Measurements from ENCODE around the gene TMCO4.

- TF ChIP-seq, protein P1, sequence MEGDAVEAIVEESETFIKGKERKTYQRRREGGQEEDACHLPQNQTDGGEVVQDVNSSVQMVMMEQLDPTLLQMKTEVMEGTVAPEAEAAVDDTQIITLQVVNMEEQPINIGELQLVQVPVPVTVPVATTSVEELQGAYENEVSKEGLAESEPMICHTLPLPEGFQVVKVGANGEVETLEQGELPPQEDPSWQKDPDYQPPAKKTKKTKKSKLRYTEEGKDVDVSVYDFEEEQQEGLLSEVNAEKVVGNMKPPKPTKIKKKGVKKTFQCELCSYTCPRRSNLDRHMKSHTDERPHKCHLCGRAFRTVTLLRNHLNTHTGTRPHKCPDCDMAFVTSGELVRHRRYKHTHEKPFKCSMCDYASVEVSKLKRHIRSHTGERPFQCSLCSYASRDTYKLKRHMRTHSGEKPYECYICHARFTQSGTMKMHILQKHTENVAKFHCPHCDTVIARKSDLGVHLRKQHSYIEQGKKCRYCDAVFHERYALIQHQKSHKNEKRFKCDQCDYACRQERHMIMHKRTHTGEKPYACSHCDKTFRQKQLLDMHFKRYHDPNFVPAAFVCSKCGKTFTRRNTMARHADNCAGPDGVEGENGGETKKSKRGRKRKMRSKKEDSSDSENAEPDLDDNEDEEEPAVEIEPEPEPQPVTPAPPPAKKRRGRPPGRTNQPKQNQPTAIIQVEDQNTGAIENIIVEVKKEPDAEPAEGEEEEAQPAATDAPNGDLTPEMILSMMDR (tag by site-specific recombination; IDR thresholded peaks at IDR 0.05) = no peak
- TF ChIP-seq, protein P2, sequence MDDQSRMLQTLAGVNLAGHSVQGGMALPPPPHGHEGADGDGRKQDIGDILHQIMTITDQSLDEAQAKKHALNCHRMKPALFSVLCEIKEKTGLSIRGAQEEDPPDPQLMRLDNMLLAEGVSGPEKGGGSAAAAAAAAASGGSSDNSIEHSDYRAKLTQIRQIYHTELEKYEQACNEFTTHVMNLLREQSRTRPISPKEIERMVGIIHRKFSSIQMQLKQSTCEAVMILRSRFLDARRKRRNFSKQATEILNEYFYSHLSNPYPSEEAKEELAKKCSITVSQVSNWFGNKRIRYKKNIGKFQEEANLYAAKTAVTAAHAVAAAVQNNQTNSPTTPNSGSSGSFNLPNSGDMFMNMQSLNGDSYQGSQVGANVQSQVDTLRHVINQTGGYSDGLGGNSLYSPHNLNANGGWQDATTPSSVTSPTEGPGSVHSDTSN (CRISPR knock-in tag; IDR thresholded peaks at IDR 0.05) = no peak
- TF ChIP-seq ZNF416 (tag by site-specific recombination; IDR thresholded peaks at IDR 0.05) (no peak), ZNF48 (tag by site-specific recombination; IDR thresholded peaks at IDR 0.05) (no peak), ZSCAN18 (tag by site-specific recombination; IDR thresholded peaks at IDR 0.05) (no peak), ZNF561 (tag by site-specific recombination; IDR thresholded peaks at IDR 0.05; ENCODE audit: borderline replicate concordance) (no peak), ZBTB26 (tag by site-specific recombination; optimal IDR thresholded peaks at IDR 0.05) (no peak), ZNF660 (tag by site-specific recombination; IDR thresholded peaks at IDR 0.05) (no peak), HOXA7 (CRISPR knock-in tag; IDR thresholded peaks at IDR 0.05; ENCODE audit: borderline replicate concordance) (no peak)
- TF ChIP-seq, protein P3, sequence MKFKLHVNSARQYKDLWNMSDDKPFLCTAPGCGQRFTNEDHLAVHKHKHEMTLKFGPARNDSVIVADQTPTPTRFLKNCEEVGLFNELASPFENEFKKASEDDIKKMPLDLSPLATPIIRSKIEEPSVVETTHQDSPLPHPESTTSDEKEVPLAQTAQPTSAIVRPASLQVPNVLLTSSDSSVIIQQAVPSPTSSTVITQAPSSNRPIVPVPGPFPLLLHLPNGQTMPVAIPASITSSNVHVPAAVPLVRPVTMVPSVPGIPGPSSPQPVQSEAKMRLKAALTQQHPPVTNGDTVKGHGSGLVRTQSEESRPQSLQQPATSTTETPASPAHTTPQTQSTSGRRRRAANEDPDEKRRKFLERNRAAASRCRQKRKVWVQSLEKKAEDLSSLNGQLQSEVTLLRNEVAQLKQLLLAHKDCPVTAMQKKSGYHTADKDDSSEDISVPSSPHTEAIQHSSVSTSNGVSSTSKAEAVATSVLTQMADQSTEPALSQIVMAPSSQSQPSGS (tag by site-specific recombination; IDR thresholded peaks at IDR 0.05; ENCODE audit: low read depth) = no peak
- TF ChIP-seq, protein P4, sequence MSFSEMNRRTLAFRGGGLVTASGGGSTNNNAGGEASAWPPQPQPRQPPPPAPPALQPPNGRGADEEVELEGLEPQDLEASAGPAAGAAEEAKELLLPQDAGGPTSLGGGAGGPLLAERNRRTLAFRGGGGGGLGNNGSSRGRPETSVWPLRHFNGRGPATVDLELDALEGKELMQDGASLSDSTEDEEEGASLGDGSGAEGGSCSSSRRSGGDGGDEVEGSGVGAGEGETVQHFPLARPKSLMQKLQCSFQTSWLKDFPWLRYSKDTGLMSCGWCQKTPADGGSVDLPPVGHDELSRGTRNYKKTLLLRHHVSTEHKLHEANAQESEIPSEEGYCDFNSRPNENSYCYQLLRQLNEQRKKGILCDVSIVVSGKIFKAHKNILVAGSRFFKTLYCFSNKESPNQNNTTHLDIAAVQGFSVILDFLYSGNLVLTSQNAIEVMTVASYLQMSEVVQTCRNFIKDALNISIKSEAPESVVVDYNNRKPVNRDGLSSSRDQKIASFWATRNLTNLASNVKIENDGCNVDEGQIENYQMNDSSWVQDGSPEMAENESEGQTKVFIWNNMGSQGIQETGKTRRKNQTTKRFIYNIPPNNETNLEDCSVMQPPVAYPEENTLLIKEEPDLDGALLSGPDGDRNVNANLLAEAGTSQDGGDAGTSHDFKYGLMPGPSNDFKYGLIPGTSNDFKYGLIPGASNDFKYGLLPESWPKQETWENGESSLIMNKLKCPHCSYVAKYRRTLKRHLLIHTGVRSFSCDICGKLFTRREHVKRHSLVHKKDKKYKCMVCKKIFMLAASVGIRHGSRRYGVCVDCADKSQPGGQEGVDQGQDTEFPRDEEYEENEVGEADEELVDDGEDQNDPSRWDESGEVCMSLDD (tag by site-specific recombination; IDR thresholded peaks at IDR 0.05) = no peak
Observed at GRCh38 chr1:19824541-19824940, 24.8 kb upstream of the TMCO4 start.
